MCF 10A (cell line): ENCODE results near the gene INPP5D. TPM values are rescaled to one million over a fixed set of nuclear protein-coding genes. Genes with fewer than 3 reads are reported as not detected.

Source experiments
- BruUV-seq: library from RNA; stranded (reverse); fragments of 400-500 nt; replicated peaks from 2 replicates; lab custom pipeline; 2021; lab: Mats Ljungman, UMichigan
- CTCF ChIA-PET: fragments of 300-600 bp; sonication (Branson Sonifier 250); formaldehyde crosslinking; extraction: SDS; loops from one replicate; lab custom pipeline; 2021; ENCODE audit warnings: antibody characterized with exemption, inconsistent platforms; lab: Yijun Ruan, JAX
- POLR2A ChIA-PET: fragments of 300-600, 350-650 bp; sonication (Branson Sonifier 250); formaldehyde crosslinking; extraction: SDS; loops from one replicate; lab custom pipeline; 2020; ENCODE audit warnings: antibody characterized with exemption, inconsistent platforms; lab: Yijun Ruan, JAX
- DNase-seq: peaks from one replicate; pipeline ENCODE4 v3.0.0-alpha.2; 2018; ENCODE audit not compliant: unreplicated experiment
- H3K27ac Mint-ChIP-seq: one replicate; pipeline ENCODE4 v1.8.0; 2022; ENCODE audit warnings: mild to moderate bottlenecking, low read depth, mixed read lengths; ENCODE audit not compliant: unreplicated experiment
- H3K27me3 Mint-ChIP-seq: one replicate; pipeline ENCODE4 v1.8.0; 2022; ENCODE audit warnings: mixed read lengths; ENCODE audit not compliant: insufficient read depth, unreplicated experiment
- H3K36me3 Mint-ChIP-seq: one replicate; pipeline ENCODE4 v1.8.0; 2022; ENCODE audit warnings: mild to moderate bottlenecking, moderate library complexity, mixed read lengths; ENCODE audit not compliant: insufficient read depth, unreplicated experiment
- H3K4me1 Mint-ChIP-seq: one replicate; pipeline ENCODE4 v1.8.0; 2022; ENCODE audit warnings: mixed read lengths; ENCODE audit not compliant: insufficient read depth, unreplicated experiment
- H3K4me3 Mint-ChIP-seq: one replicate; pipeline ENCODE4 v1.8.0; 2022; ENCODE audit warnings: mild to moderate bottlenecking, moderate library complexity, mixed read lengths; ENCODE audit not compliant: unreplicated experiment
- H3K9me3 Mint-ChIP-seq: one replicate; pipeline ENCODE4 v1.8.0; 2022; ENCODE audit warnings: mixed read lengths; ENCODE audit not compliant: unreplicated experiment
- intact Hi-C: fragments of 100-400 bp; cut with micrococcal nuclease; formaldehyde crosslinking; loops from 2 replicates; pipeline ENCODE4 v1.14.1; 2022
- total RNA-seq: library from RNA; stranded (reverse); gene quantifications from 2 replicates; pipeline ENCODE4 v1.2.3, GENCODE V29; 2022
- TF ChIP-seq, protein P1 (sequence below): fragments of 200-600 bp; IDR thresholded peaks from one replicate; pipeline ENCODE4 v1.8.0; 2022; ENCODE audit warnings: antibody characterized with exemption, mild to moderate bottlenecking; ENCODE audit not compliant: unreplicated experiment

INPP5D gene
- total RNA-seq, 1 experiment from 2014 or later: 64.9 TPM

DNA sequence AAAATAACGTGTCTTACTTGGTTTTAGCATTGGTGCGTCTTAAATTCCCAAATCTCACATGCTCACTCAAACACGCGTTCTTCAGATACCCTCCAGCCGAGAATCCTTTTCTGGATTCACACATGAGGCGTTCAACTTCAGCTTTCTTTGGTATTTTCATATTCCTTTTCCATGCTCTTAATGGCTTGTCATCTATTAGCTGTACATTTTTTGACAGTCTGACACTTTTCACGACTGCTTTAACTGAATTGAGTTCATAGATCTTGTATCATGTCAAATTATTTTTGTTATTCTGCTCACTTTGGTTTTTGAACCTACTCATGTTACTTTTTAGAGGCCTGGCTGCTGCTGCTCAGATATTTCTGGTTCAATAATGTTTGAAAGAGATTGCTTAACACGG lies 59.0 kb downstream of the INPP5D start:
- Mint-ChIP-seq H3K27ac (no peak overlapping the region), H3K36me3 (no peaks in the 10 kb centered on the region), H3K4me3 (no peak overlapping the region), H3K27me3 (no peaks in the 10 kb centered on the region), H3K4me1 (no peaks in the 10 kb centered on the region), H3K9me3 (no peaks in the 10 kb centered on the region)
- CTCF ChIA-PET: no interaction called here
- no peak for DNase-seq
- TF ChIP-seq, protein P1, sequence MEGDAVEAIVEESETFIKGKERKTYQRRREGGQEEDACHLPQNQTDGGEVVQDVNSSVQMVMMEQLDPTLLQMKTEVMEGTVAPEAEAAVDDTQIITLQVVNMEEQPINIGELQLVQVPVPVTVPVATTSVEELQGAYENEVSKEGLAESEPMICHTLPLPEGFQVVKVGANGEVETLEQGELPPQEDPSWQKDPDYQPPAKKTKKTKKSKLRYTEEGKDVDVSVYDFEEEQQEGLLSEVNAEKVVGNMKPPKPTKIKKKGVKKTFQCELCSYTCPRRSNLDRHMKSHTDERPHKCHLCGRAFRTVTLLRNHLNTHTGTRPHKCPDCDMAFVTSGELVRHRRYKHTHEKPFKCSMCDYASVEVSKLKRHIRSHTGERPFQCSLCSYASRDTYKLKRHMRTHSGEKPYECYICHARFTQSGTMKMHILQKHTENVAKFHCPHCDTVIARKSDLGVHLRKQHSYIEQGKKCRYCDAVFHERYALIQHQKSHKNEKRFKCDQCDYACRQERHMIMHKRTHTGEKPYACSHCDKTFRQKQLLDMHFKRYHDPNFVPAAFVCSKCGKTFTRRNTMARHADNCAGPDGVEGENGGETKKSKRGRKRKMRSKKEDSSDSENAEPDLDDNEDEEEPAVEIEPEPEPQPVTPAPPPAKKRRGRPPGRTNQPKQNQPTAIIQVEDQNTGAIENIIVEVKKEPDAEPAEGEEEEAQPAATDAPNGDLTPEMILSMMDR: no peak
- intact Hi-C loops: no loop called here
- POLR2A ChIA-PET: no interaction called here
- BruUV-seq: no TSS peak

DNA sequence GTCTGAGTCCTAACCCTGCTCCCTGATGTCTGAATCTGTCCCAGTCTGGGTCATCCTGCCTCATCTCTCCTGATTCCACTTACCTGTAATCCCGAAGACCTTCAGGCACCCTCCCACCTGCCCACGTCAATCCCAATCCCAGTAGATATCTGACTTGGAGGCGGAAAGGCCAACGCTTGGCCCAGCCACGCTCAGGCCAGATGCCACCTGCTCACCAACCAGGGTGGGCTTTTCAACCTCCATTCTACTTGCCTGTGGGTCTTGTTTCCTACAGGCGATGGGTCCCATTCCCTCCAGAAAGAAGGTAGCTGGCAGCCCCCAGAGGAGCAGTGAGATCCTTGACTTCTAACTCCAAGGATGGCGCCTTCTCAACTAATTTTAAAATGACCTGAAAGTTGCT lies 59.7 kb downstream of the INPP5D start:
- intact Hi-C loops: no loop called here
- ChIA-PET CTCF (interaction anchor here (0.7 kb wide), 1 partner anchor 55 kb away, joined by 3 read pairs; no protein-coding TSS in a partner anchor), POLR2A (no interaction called here)
- TF ChIP-seq, protein P1: no peak
- no peaks in the 10 kb centered on the region for H3K27me3 Mint-ChIP-seq
- no peak for DNase-seq
- no peak overlapping the region for H3K27ac Mint-ChIP-seq
- no peaks in the 10 kb centered on the region for H3K36me3 Mint-ChIP-seq
- H3K4me3 Mint-ChIP-seq: no peak overlapping the region
- no peaks in the 10 kb centered on the region for H3K9me3 Mint-ChIP-seq
- H3K4me1 Mint-ChIP-seq: no peaks in the 10 kb centered on the region
- BruUV-seq: no TSS peak

DNA sequence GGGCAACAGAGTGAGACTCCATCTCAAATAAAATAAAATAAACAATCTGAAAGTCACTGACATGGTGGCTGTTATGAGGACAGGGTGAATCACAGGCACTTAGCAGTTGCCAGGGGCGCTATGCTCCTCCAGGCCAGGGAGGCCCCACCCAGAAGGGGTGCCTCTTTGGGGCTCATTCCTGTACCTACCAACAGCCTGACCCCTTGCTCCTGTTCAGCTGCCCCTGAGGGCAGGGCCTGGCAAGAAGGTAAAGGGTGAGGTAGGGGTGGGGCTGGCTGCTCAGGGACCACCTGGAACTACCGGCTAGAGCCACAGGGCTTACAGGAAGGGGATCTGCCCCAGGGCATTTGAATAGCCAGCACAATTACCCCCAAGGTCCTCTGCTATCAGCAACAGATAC lies 60.3 kb downstream of the INPP5D start:
- no peak for DNase-seq
- intact Hi-C loops: no loop called here
- no peaks in the 10 kb centered on the region for H3K27me3 Mint-ChIP-seq
- POLR2A ChIA-PET: no interaction called here
- TF ChIP-seq, protein P1: no peak
- CTCF ChIA-PET: interaction anchor here (0.7 kb wide), 1 partner anchor 56 kb away, joined by 3 read pairs; no protein-coding TSS in a partner anchor
- no TSS peak for BruUV-seq
- no peak overlapping the region for H3K27ac Mint-ChIP-seq
- no peak overlapping the region for H3K4me3 Mint-ChIP-seq
- H3K36me3 Mint-ChIP-seq: no peaks in the 10 kb centered on the region
- H3K4me1 Mint-ChIP-seq: no peaks in the 10 kb centered on the region
- no peaks in the 10 kb centered on the region for H3K9me3 Mint-ChIP-seq

DNA sequence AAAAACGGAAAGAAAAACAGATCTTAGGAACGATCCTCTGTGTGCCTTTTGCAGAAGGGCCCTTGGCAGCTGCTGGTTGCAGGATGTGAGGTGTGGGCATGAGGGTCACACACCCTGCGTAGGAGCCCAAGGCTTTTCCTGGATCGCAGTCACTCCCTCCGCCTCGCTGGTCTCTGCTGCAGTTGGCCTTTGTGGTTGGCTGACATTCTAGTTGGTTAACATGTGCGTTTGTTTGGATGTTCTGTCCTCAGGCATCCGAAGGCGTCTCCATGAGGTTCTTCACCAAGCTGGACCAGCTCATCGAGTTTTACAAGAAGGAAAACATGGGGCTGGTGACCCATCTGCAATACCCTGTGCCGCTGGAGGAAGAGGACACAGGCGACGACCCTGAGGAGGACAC lies 61.7 kb downstream of the INPP5D start:
- intact Hi-C loops: no loop called here
- POLR2A ChIA-PET: no interaction called here
- DNase-seq: no peak
- H3K4me3 Mint-ChIP-seq: no peak overlapping the region
- H3K36me3 Mint-ChIP-seq: no peaks in the 10 kb centered on the region
- TF ChIP-seq, protein P1: no peak
- no TSS peak for BruUV-seq
- no peaks in the 10 kb centered on the region for H3K4me1 Mint-ChIP-seq
- H3K27me3 Mint-ChIP-seq: no peaks in the 10 kb centered on the region
- H3K27ac Mint-ChIP-seq: no peak overlapping the region
- CTCF ChIA-PET: no interaction called here
- no peaks in the 10 kb centered on the region for H3K9me3 Mint-ChIP-seq
